Breast epithelium (tissue), 3 donors: ENCODE data around the gene PRR11.

Experiments
- POLR2A ChIP-seq: fragments of 450-650 bp; IDR thresholded peaks from one replicate; pipeline ENCODE4 v1.6.1; 2016; ENCODE audit warnings: antibody characterized with exemption, mild to moderate bottlenecking, moderate library complexity
- TF ChIP-seq, protein P1 (sequence below), 3 donors: fragments of 450-650 bp; IDR thresholded peaks; one replicate each; pipeline ENCODE4 v1.5.1; 2016 to 2017; ENCODE audit warnings: antibody characterized with exemption in 3 of 3, mild to moderate bottlenecking in 3 of 3, moderate library complexity in 3 of 3

- TF ChIP-seq, protein P1, sequence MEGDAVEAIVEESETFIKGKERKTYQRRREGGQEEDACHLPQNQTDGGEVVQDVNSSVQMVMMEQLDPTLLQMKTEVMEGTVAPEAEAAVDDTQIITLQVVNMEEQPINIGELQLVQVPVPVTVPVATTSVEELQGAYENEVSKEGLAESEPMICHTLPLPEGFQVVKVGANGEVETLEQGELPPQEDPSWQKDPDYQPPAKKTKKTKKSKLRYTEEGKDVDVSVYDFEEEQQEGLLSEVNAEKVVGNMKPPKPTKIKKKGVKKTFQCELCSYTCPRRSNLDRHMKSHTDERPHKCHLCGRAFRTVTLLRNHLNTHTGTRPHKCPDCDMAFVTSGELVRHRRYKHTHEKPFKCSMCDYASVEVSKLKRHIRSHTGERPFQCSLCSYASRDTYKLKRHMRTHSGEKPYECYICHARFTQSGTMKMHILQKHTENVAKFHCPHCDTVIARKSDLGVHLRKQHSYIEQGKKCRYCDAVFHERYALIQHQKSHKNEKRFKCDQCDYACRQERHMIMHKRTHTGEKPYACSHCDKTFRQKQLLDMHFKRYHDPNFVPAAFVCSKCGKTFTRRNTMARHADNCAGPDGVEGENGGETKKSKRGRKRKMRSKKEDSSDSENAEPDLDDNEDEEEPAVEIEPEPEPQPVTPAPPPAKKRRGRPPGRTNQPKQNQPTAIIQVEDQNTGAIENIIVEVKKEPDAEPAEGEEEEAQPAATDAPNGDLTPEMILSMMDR (IDR thresholded peaks at IDR 0.05), result no peak
- TF ChIP-seq POLR2A, result no peak
Observed at GRCh38 chr17:59238906-59239305, 83.4 kb downstream of the PRR11 start.
